ENCODE data around the gene LIPK.
"Not testable (repeated sequence)": the region's sequence is repeated elsewhere in the genome, so short reads cannot be mapped to it uniquely, and the experiment has no call there.

LIPK gene

DNA sequence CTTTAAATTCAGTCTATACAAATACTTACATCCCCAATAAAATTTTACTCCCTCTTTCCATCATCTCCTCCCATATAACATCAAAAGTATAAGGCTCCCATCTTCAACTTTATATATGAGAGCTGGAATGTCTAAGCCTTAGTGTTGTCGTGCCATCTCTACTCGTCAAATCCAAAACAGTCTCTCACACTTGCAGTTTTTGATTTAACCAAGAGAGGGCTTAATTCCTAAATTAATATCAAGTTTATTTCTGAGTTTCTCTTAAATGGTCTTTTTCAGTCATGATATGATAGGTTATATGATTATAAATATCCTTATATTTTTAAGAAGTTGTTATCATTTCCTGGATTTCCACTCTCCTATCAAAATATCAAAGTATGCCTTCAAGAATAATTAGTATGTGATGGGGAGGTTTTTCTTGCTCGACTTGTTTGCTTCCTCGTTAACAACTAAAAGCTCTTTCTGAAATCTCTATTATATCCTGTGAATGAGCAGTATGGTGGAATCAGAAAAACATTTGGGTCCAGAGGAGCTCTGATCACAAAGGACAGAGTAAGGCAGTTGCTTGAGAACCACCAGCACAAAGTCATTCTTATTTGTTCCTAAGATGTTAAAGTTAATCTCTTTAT lies 12.5 kb upstream of the LIPK start:
- TF ChIP-seq, protein P1, sequence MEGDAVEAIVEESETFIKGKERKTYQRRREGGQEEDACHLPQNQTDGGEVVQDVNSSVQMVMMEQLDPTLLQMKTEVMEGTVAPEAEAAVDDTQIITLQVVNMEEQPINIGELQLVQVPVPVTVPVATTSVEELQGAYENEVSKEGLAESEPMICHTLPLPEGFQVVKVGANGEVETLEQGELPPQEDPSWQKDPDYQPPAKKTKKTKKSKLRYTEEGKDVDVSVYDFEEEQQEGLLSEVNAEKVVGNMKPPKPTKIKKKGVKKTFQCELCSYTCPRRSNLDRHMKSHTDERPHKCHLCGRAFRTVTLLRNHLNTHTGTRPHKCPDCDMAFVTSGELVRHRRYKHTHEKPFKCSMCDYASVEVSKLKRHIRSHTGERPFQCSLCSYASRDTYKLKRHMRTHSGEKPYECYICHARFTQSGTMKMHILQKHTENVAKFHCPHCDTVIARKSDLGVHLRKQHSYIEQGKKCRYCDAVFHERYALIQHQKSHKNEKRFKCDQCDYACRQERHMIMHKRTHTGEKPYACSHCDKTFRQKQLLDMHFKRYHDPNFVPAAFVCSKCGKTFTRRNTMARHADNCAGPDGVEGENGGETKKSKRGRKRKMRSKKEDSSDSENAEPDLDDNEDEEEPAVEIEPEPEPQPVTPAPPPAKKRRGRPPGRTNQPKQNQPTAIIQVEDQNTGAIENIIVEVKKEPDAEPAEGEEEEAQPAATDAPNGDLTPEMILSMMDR (IDR thresholded peaks at IDR 0.05; ENCODE audit: low read length) = no peak; the same call in 1 of the 2 replicates
- TF ChIP-seq EZH2 (IDR thresholded peaks at IDR 0.05; ENCODE audit: borderline replicate concordance, low read length) = no peak
- no peaks in the 10 kb centered on the region for H4K20me1 ChIP-seq (ENCODE audit: insufficient read depth, low read length)
- H3K4me1 ChIP-seq (ENCODE audit: insufficient read depth, low read length, severe bottlenecking) = no peaks in the 10 kb centered on the region
- no peaks in the 10 kb centered on the region for H3K9me2 ChIP-seq (ENCODE audit: low read depth, low read length)
- H3K36me3 ChIP-seq (ENCODE audit: insufficient read depth, low read length) = no peaks in the 10 kb centered on the region
- H3K79me2 ChIP-seq (ENCODE audit: insufficient read depth, low read length) = no peaks in the 10 kb centered on the region
- no peak overlapping the region for H3K4me2 ChIP-seq (ENCODE audit: low read length)
- H3K27me3 ChIP-seq (ENCODE audit: insufficient read depth, low read length) = no peaks in the 10 kb centered on the region
- no peak overlapping the region for H2AFZ ChIP-seq (ENCODE audit: low read length)
- H3K4me3 ChIP-seq (ENCODE audit: low read depth, low read length, poor library complexity, severe bottlenecking) = no peak overlapping the region
- H3F3A ChIP-seq (ENCODE audit: insufficient read depth, low read length) = no peaks in the 10 kb centered on the region
- no peaks in the 10 kb centered on the region for H3K9me3 ChIP-seq (ENCODE audit: low read length)
- no peak overlapping the region for H3K9ac ChIP-seq (ENCODE audit: low read length)
- no peak overlapping the region for H3K27ac ChIP-seq (ENCODE audit: low read depth, low read length, poor library complexity, severe bottlenecking)

DNA sequence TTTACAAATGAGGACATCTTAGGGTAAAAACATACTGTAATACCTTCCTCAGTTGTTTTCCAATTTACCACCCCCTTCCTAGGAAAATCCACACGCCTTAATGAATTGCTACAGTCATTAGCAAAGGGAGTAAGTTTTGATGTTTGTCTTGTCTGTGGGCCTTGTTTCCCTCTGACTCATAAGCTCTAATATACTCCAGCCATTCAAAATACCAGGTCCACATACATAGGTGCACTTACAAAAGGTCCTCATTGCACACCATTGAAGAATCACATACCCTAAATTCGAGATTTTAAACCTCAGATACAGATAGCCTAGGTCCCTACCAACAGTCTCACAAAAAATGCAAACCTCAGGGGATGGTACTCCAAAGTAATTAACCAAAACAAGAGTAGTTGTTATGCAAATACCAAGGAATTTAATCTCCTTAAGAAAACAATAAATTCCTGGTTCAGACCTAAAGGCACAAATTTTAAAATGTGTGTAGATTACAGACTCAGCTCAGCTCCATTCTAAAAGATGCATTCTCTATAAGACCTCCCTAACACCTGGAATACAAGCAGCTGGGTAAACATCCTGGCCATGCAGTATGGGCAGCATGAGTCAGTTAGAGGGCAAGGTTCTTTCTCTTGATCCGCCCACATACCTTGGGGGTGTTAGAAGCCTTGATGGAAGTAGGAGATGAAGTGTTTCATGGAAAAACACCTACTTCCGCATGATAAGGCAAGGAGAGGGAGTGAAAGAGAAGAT lies 3.0 kb upstream of the LIPK start:
- no peak overlapping the region for H3K4me2 ChIP-seq (ENCODE audit: low read length)
- H4K20me1 ChIP-seq (ENCODE audit: insufficient read depth, low read length) = no peaks in the 10 kb centered on the region
- H3K4me1 ChIP-seq (ENCODE audit: insufficient read depth, low read length, severe bottlenecking) = no peaks in the 10 kb centered on the region
- no peaks in the 10 kb centered on the region for H3F3A ChIP-seq (ENCODE audit: insufficient read depth, low read length)
- no peak overlapping the region for H3K27ac ChIP-seq (ENCODE audit: low read depth, low read length, poor library complexity, severe bottlenecking)
- no peak overlapping the region for H3K9ac ChIP-seq (ENCODE audit: low read length)
- H2AFZ ChIP-seq (ENCODE audit: low read length) = no peak overlapping the region
- TF ChIP-seq, protein P1 (IDR thresholded peaks at IDR 0.05; ENCODE audit: low read length) = no peak
- no peak for TF ChIP-seq EZH2 (IDR thresholded peaks at IDR 0.05; ENCODE audit: borderline replicate concordance, low read length)
- no peaks in the 10 kb centered on the region for H3K27me3 ChIP-seq (ENCODE audit: insufficient read depth, low read length)
- H3K9me2 ChIP-seq (ENCODE audit: low read depth, low read length) = no peaks in the 10 kb centered on the region
- H3K9me3 ChIP-seq (ENCODE audit: low read length) = no peaks in the 10 kb centered on the region
- H3K36me3 ChIP-seq (ENCODE audit: insufficient read depth, low read length) = no peaks in the 10 kb centered on the region
- H3K79me2 ChIP-seq (ENCODE audit: insufficient read depth, low read length) = no peaks in the 10 kb centered on the region
- no peak overlapping the region for H3K4me3 ChIP-seq (ENCODE audit: low read depth, low read length, poor library complexity, severe bottlenecking)

DNA sequence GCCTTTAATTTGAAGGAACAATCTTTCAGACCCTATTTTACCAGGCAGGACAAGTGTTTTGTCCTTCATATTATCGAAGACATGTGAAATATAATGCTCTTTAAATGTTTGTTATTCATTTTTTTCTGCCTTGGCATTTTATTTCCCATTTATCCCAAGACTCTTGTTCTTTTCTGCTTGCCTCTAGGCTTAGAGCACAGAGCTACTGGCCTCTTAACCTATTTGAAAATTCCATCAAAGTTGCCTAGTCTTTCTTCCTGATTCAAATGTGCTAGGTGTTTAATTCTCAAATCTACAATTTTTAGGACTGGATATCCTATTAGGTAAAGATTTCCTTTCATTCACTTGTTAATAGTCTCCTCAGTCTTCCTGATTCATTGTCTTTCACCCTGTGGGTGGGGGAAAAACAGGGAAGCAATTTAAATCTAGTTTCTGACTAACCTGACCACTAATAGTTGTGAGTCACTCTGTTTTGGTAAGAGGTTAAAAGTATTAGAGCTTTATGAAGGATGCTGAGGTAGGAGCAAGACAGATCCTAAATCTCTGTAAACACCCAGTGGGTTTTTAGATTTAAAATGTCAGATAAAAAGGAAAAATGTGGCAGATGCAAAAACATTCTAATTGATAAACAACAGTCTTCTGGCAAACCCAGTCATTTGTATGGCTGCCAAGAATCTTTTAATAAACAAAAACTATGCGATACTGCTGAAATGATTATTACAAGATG lies 1.5 kb downstream of the LIPK start:
- H3K27ac ChIP-seq (ENCODE audit: low read depth, low read length, poor library complexity, severe bottlenecking) = no peak overlapping the region
- no peak overlapping the region for H3K4me3 ChIP-seq (ENCODE audit: low read depth, low read length, poor library complexity, severe bottlenecking)
- H2AFZ ChIP-seq (ENCODE audit: low read length) = no peak overlapping the region
- no peaks in the 10 kb centered on the region for H3F3A ChIP-seq (ENCODE audit: insufficient read depth, low read length)
- no peaks in the 10 kb centered on the region for H3K9me3 ChIP-seq (ENCODE audit: low read length)
- H3K4me2 ChIP-seq (ENCODE audit: low read length) = no peak overlapping the region
- no peaks in the 10 kb centered on the region for H4K20me1 ChIP-seq (ENCODE audit: insufficient read depth, low read length)
- H3K27me3 ChIP-seq (ENCODE audit: insufficient read depth, low read length) = no peaks in the 10 kb centered on the region
- TF ChIP-seq, protein P1 (IDR thresholded peaks at IDR 0.05; ENCODE audit: low read length) = no peak
- no peak for TF ChIP-seq EZH2 (IDR thresholded peaks at IDR 0.05; ENCODE audit: borderline replicate concordance, low read length)
- no peak overlapping the region for H3K9ac ChIP-seq (ENCODE audit: low read length)
- no peaks in the 10 kb centered on the region for H3K36me3 ChIP-seq (ENCODE audit: insufficient read depth, low read length)
- H3K9me2 ChIP-seq (ENCODE audit: low read depth, low read length) = no peaks in the 10 kb centered on the region
- H3K79me2 ChIP-seq (ENCODE audit: insufficient read depth, low read length) = no peaks in the 10 kb centered on the region
- no peaks in the 10 kb centered on the region for H3K4me1 ChIP-seq (ENCODE audit: insufficient read depth, low read length, severe bottlenecking)

DNA sequence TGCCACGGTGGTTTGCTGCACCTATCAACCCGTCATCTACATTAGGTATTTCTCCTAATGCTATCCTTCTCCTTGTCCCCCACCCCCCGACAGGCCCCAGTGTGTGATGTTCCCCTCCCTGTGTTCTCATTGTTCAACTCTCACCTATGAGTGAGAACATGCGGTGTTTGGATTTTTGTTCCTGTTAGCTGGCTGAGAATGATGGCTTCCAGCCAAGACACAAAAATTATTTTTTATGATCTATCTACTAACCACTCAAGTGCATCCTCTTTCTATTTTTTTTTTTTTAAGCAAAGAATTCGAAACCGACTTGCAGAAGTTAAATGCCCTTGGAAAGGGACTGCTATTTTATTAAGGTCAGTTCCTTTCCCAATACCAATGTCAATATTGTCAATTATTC lies 3.3 kb downstream of the LIPK start:
- H3K9me2 ChIP-seq (ENCODE audit: low read depth, low read length); H4K20me1 ChIP-seq (ENCODE audit: insufficient read depth, low read length); H3K4me2 ChIP-seq (ENCODE audit: low read length); H3K27me3 ChIP-seq (ENCODE audit: insufficient read depth, low read length); H3F3A ChIP-seq (ENCODE audit: insufficient read depth, low read length); H3K4me1 ChIP-seq (ENCODE audit: insufficient read depth, low read length, severe bottlenecking); H2AFZ ChIP-seq (ENCODE audit: low read length); H3K27ac ChIP-seq (ENCODE audit: low read depth, low read length, poor library complexity, severe bottlenecking); H3K79me2 ChIP-seq (ENCODE audit: insufficient read depth, low read length); H3K9ac ChIP-seq (ENCODE audit: low read length); H3K9me3 ChIP-seq (ENCODE audit: low read length); H3K36me3 ChIP-seq (ENCODE audit: insufficient read depth, low read length); H3K4me3 ChIP-seq (ENCODE audit: low read depth, low read length, poor library complexity, severe bottlenecking): not testable (repeated sequence)
